GM19324 (cell line): ENCODE measurements around the gene KRTAP4-8.
"Not testable (repeated sequence)": the region's sequence is repeated elsewhere in the genome, so short reads cannot be mapped to it uniquely, and the experiment has no call there.

ENCODE experiments used
- ATAC-seq: cut with Tn5 transposase; IDR thresholded peaks from one replicate; pipeline ENCODE4 v1.9.1; 2021; ENCODE audit warnings: mild to moderate bottlenecking, moderate library complexity; ENCODE audit not compliant: unreplicated experiment, low FRiP score

The KRTAP4-8 gene

GRCh38 chr17:41111151-41111885 is 13.4 kb upstream of the KRTAP4-8 start:
- ATAC-seq: no peak

GRCh38 chr17:41108728-41109386 is 10.9 kb upstream of the KRTAP4-8 start:
- not testable (repeated sequence) for ATAC-seq

GRCh38 chr17:41107941-41108450 is 10.1 kb upstream of the KRTAP4-8 start:
- no peak for ATAC-seq

- ATAC-seq: not testable (repeated sequence)
These were observed 7.4 kb upstream of the KRTAP4-8 start, which contains the start of gene KRTAP4-9 for GRCh38 chr17:41105347-41105746. Gene KRTAP4-9 (plus strand): TSS chr17:41105389. CDS start chr17:41105389, 0 bp downstream.

GRCh38 chr17:41104386-41105038 is 6.6 kb upstream of the KRTAP4-8 start:
- not testable (repeated sequence) for ATAC-seq

- no peak for ATAC-seq
These were observed 6.0 kb upstream of the KRTAP4-8 start for GRCh38 chr17:41103896-41104295.

GRCh38 chr17:41101586-41102259 is 3.8 kb upstream of the KRTAP4-8 start, which contains the start of gene KRTAP4-16:
Gene KRTAP4-16 (minus strand): TSS chr17:41102209. CDS start chr17:41102209, 0 bp downstream.
- ATAC-seq: no peak

GRCh38 chr17:41099682-41100480 is 1.9 kb upstream of the KRTAP4-8 start:
- not testable (repeated sequence) for ATAC-seq

- no peak for ATAC-seq
These were observed 539 bp upstream of the KRTAP4-8 start for GRCh38 chr17:41098481-41098880.

GRCh38 chr17:41096055-41096454 is 1.9 kb downstream of the KRTAP4-8 start:
- no peak for ATAC-seq

GRCh38 chr17:41088760-41089352 is 9.1 kb downstream of the KRTAP4-8 start:
- not testable (repeated sequence) for ATAC-seq

- ATAC-seq: not testable (repeated sequence)
These were observed 13.7 kb downstream of the KRTAP4-8 start, which contains the start of gene KRTAP4-7 for GRCh38 chr17:41084100-41084856. Gene KRTAP4-7 (plus strand): TSS chr17:41084150. CDS start chr17:41084207, 57 bp downstream.

- not testable (repeated sequence) for ATAC-seq
These were observed 14.5 kb downstream of the KRTAP4-8 start for GRCh38 chr17:41083427-41083826.

- no peak for ATAC-seq
These were observed 15.3 kb downstream of the KRTAP4-8 start for GRCh38 chr17:41082626-41083025.

- no peak for ATAC-seq
These were observed 21.2 kb downstream of the KRTAP4-8 start for GRCh38 chr17:41076788-41077187.

GRCh38 chr17:41073676-41074075 is 24.3 kb downstream of the KRTAP4-8 start:
- no peak for ATAC-seq

- ATAC-seq: no peak
These were observed 26.2 kb downstream of the KRTAP4-8 start for GRCh38 chr17:41071606-41072360.

- no peak for ATAC-seq
These were observed 28.9 kb downstream of the KRTAP4-8 start for GRCh38 chr17:41069031-41069430.
